ENCODE results near the gene HAAO. TPM values are rescaled to one million over a fixed set of nuclear protein-coding genes. Genes with fewer than 3 reads are reported as not detected.

Gene HAAO
- total RNA-seq, 4 donors from 2014 or later: 15.7 to 96.9 (median 49.7) TPM

GRCh38 chr2:42806786-42807185 is 14.4 kb upstream of the HAAO start:
- H3K9me3 ChIP-seq: no peaks in the 10 kb centered on the region
- no peaks in the 10 kb centered on the region for H3K27me3 ChIP-seq
- H3K4me3 ChIP-seq: no peak overlapping the region
- no peak for TF ChIP-seq POLR2A (IDR thresholded peaks at IDR 0.05)
- no peak for TF ChIP-seq CTCF (IDR thresholded peaks at IDR 0.05)
- no peaks in the 10 kb centered on the region for H3K36me3 ChIP-seq
- peaks cover 0 to 5% (median 3%) of the 10 kb centered on the region in 4 donors for H3K4me1 ChIP-seq
- H3K27ac ChIP-seq: no peak overlapping the region
- DNase-seq: no peak

- Histone ChIP-seq H3K36me3 (no peaks in the 10 kb centered on the region), H3K4me1 (peaks cover 0 to 5% (median 2%) of the 10 kb centered on the region in 4 donors), H3K9me3 (no peaks in the 10 kb centered on the region), H3K27ac (no peak overlapping the region), H3K27me3 (no peaks in the 10 kb centered on the region), H3K4me3 (no peak overlapping the region)
- TF ChIP-seq POLR2A (IDR thresholded peaks at IDR 0.05) (no peak), CTCF (IDR thresholded peaks at IDR 0.05) (no peak)
- no peak for DNase-seq
Measured at GRCh38 chr2:42804891-42805290, 12.5 kb upstream of the HAAO start.

GRCh38 chr2:42804338-42804737 is 12.0 kb upstream of the HAAO start:
- Histone ChIP-seq H3K36me3 (no peaks in the 10 kb centered on the region), H3K27me3 (no peaks in the 10 kb centered on the region), H3K4me1 (peaks cover 0 to 5% (median 2%) of the 10 kb centered on the region in 4 donors), H3K27ac (no peak overlapping the region), H3K4me3 (no peak overlapping the region), H3K9me3 (no peaks in the 10 kb centered on the region)
- peak in 1 of 3 donors; percentile 13 for DNase-seq
- no peak for TF ChIP-seq POLR2A (IDR thresholded peaks at IDR 0.05)
- no peak for TF ChIP-seq CTCF (IDR thresholded peaks at IDR 0.05)

GRCh38 chr2:42802150-42802549 is 9.8 kb upstream of the HAAO start:
- Histone ChIP-seq H3K36me3 (no peaks in the 10 kb centered on the region), H3K9me3 (no peaks in the 10 kb centered on the region), H3K4me1 (no peaks in the 10 kb centered on the region), H3K4me3 (no peak overlapping the region), H3K27me3 (no peaks in the 10 kb centered on the region), H3K27ac (no peak overlapping the region)
- DNase-seq: no peak
- TF ChIP-seq POLR2A (IDR thresholded peaks at IDR 0.05) (no peak), CTCF (IDR thresholded peaks at IDR 0.05) (no peak)

GRCh38 chr2:42801381-42801780 is 9.0 kb upstream of the HAAO start:
- peak in 1 of 3 donors; percentile 33 for DNase-seq
- no peaks in the 10 kb centered on the region for H3K4me1 ChIP-seq
- no peak overlapping the region for H3K27ac ChIP-seq
- no peaks in the 10 kb centered on the region for H3K36me3 ChIP-seq
- H3K4me3 ChIP-seq: no peak overlapping the region
- H3K9me3 ChIP-seq: no peaks in the 10 kb centered on the region
- TF ChIP-seq CTCF (IDR thresholded peaks at IDR 0.05) (no peak), POLR2A (IDR thresholded peaks at IDR 0.05) (no peak)
- H3K27me3 ChIP-seq: no peaks in the 10 kb centered on the region

GRCh38 chr2:42800981-42801380 is 8.6 kb upstream of the HAAO start:
- TF ChIP-seq CTCF (IDR thresholded peaks at IDR 0.05): no peak
- TF ChIP-seq POLR2A (IDR thresholded peaks at IDR 0.05): no peak
- Histone ChIP-seq H3K4me3 (no peak overlapping the region), H3K36me3 (no peaks in the 10 kb centered on the region), H3K27me3 (no peaks in the 10 kb centered on the region), H3K9me3 (no peaks in the 10 kb centered on the region), H3K27ac (no peak overlapping the region), H3K4me1 (no peaks in the 10 kb centered on the region)
- peak in 1 of 3 donors; percentile 42 for DNase-seq

Data from Peyer's patch (tissue), 4 donors.